RKO (cell line): ENCODE results near the gene GOLGA2.

Source experiments
- DNase-seq: peaks from one replicate; pipeline ENCODE4 v3.0.0-alpha.2; 2016; ENCODE audit warnings: low spot score

The GOLGA2 gene

DNA sequence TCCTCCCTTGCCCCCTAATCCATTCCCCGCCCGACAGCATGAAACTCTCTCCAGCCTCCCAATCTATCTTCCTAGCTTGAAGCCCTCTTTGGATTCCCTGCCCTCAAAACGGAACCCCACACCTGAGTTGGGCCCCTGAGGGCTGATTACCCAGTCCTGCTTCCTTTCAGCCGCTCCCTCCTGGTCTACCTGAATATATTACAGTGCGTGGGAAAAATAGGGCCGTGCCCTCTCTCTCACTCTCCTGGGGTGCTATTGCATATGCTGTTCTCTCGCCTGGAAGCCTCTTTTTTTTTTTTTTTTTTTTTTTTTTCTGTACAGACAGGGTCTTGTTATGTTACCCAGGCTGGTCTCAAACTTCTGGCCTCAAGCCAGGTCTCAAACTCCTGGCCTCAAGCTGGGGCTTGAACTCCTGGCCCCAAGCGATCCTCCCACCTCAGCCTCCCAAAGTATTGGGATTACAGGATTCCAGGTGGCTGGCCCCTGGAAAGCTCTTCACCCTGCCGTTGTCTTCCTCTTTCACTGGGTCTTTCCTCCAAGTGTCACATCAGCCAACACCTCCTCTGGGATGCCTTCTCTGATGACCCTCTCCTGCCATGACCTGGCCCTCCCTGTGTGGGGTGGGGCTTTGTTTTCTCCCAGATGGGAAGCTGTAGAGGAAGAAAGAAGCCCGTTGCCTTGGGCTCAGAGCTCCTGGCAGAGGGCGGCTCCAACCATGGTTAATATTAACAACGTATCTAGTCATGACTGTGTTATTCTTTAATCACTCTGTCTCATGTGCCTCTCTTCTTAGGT, 64.4 kb downstream of the GOLGA2 start:
- DNase-seq, result no peak

DNA sequence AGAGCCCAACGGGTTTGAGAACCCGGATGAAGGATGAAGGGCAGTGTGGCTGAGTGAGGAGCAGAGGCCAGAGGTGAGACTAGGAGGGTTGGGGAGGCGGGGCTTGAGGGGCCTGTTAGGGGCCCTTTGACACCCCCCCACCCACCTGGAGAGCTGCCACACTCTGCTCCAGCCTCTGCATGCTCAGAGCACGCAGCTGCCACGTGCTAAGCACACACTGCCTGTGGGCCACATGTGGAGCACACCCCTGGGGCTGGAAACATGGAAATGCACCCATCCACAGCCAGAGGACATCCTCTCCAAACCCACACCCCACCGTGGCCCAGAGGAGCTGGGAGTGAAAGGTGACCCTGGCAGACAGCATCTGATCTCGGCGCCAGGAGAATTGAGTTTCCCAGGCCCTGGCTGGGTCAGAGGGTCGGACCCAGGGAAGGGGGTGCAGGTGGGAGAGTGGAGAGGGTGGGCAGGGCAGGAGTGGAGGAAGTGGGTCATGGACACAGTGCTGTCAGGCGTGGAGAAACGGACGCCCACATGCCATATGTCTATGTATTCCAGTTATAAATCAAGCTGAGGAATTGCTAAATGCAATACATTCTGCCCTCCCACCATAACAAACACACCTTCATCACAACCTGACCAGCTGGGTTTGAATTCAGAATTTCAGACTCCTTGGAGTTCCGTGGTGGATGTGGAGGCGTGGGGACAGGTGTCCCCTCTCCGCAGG, 66.7 kb downstream of the GOLGA2 start:
- DNase-seq, result no peak

DNA sequence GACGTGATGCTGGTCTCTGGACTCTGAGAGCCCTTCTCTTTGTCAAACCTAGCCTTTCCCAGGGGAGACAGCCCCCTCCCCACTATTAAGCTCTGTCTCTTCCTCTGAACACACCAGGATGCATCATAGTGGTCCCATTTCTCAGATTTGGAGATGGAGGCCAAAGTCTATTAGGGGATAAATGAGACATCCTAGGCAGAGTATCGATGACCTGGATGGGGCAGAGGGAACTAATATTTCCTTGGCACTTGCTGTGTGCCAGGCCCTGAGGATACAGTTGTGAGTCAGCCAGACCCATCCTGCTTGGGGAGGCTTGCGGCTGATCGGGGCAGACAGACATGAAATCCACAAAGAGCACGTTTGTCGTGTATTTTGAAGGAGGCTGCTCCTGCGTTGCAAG, 67.4 kb downstream of the GOLGA2 start:
- no peak for DNase-seq

DNA sequence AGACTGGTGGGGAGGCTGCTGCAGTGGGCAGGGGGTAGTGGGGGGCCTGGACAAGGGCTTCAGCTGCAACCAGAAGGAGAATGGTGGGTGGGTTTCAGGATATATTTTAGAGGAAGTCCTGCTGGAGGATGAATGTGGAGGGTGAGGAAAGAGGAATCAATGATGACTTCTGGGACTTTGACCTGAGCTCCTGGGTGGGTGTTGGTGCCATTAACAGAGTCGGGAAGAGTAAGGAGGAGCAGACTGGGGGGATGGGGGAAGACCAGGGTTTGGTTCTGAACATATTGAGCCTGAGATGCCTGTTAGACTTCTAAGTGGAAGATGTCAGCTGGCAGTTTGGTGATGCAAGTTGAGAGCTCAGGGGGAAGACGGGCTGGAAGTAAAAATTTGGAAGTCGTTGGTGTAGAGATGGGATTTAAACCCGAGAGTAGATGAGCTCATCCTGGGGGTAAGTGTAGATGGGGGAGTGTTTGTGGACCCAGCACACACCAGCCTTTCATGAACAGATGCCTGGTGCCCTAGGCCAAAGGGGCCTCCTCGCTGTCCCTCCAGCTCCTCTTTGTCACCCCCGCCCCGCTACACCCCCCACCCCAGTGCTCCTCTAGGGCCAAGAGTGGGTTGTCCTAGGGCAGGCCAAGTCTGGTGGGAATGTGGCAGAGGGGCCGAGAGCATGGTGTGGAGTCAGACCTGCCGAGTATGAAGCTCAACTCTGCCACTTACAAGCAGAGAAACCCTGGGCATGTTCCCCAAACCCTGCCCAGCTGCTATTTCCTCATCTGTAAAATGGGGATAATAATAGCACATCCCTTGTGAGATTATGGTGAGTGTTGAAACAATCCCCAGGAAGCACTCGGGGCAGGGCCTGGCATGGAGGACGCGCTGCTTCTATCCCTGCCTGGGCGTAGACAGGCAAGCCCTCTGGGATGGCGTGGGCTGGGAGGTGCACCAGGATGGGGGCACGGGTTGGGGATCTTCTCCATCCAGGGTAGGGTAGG, 68.6 kb downstream of the GOLGA2 start:
- no peak for DNase-seq

DNA sequence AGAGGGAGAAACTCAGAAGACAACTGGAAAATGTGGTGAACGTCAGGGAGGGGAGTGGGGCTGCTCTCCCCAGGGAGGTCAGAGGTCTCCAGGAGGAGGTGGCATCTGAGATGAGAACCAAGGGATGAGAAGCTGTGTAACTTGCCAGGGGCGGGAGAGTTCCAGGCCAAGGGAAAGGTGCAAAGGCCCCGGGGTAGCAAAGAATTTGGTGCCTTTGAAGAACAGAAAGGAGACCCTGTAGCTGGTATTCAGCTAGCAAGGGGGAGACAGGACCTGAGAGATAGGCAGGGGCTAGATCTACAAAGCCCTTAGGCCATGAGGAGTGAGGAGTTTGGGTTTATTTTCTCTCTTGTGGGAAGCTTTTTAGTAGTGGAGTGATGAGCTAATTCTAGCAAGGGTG, 69.3 kb downstream of the GOLGA2 start:
- no peak for DNase-seq
